IPS-11a (cell line): Measurements from ENCODE around the gene CLCF1.
"Not testable (repeated sequence)": the region's sequence is repeated elsewhere in the genome, so short reads cannot be mapped to it uniquely, and the experiment has no call there.

Experiments
- H3K4me3 ChIP-seq: one replicate; pipeline ENCODE4 v1.5.1; 2013; ENCODE audit warnings: low read depth, low read length, control low read depth

CLCF1 gene

GRCh38 chr11:67409261-67409666 lies 35.9 kb upstream of the CLCF1 start:
- H3K4me3 ChIP-seq: no peak overlapping the region

- H3K4me3 ChIP-seq: no peak overlapping the region
Measured at GRCh38 chr11:67408437-67409200, 35.2 kb upstream of the CLCF1 start.

GRCh38 chr11:67407688-67408163 lies 34.3 kb upstream of the CLCF1 start:
- H3K4me3 ChIP-seq: no peak overlapping the region

GRCh38 chr11:67406969-67407687 lies 33.7 kb upstream of the CLCF1 start:
- H3K4me3 ChIP-seq: no peak overlapping the region

- H3K4me3 ChIP-seq: no peak overlapping the region
Measured at GRCh38 chr11:67406420-67406968, 33.1 kb upstream of the CLCF1 start.

- H3K4me3 ChIP-seq: no peak overlapping the region
Measured at GRCh38 chr11:67405688-67406339, 32.4 kb upstream of the CLCF1 start.

- no peak overlapping the region for H3K4me3 ChIP-seq
Measured at GRCh38 chr11:67405196-67405567, 31.8 kb upstream of the CLCF1 start.

- no peak overlapping the region for H3K4me3 ChIP-seq
Measured at GRCh38 chr11:67404515-67405195, 31.3 kb upstream of the CLCF1 start.

GRCh38 chr11:67403085-67403484 lies 29.7 kb upstream of the CLCF1 start:
- not testable (repeated sequence) for H3K4me3 ChIP-seq

GRCh38 chr11:67402192-67402839 lies 28.9 kb upstream of the CLCF1 start:
- not testable (repeated sequence) for H3K4me3 ChIP-seq

- H3K4me3 ChIP-seq: peak within 1 kb of the TSS; percentile 78
Measured at GRCh38 chr11:67401495-67402191, 28.2 kb upstream of the CLCF1 start, which contains the start of gene PPP1CA. TSS of gene PPP1CA (minus strand) at chr11:67401858. CDS start at chr11:67401782, 76 bp downstream.

- H3K4me3 ChIP-seq: peak overlapping the region; percentile 78
Measured at GRCh38 chr11:67400942-67401494, 27.6 kb upstream of the CLCF1 start.

- peak overlapping the region; percentile 78 for H3K4me3 ChIP-seq
Measured at GRCh38 chr11:67400251-67400941, 27.0 kb upstream of the CLCF1 start.

GRCh38 chr11:67398661-67399563 lies 25.5 kb upstream of the CLCF1 start:
- no peak overlapping the region for H3K4me3 ChIP-seq

- no peak overlapping the region for H3K4me3 ChIP-seq
Measured at GRCh38 chr11:67397986-67398660, 24.7 kb upstream of the CLCF1 start.

GRCh38 chr11:67397536-67397935 lies 24.1 kb upstream of the CLCF1 start:
- no peak overlapping the region for H3K4me3 ChIP-seq
